Loucy (cell line): ENCODE measurements around the gene WFDC12.

Experiments
- EZH2phosphoT487 ChIP-seq: fragments of 200-600 bp; IDR thresholded peaks from 2 replicates; pipeline ENCODE4 v1.6.1; 2018; ENCODE audit warnings: antibody characterized with exemption, mild to moderate bottlenecking, moderate library complexity, borderline replicate concordance
- TF ChIP-seq, protein P1 (sequence below): fragments of 200-600 bp; sonication (generic); conservative IDR thresholded peaks from 2 replicates; pipeline ENCODE4 v1.5.1; 2014; ENCODE audit warnings: mild to moderate bottlenecking, antibody characterized with exemption, low read length

- TF ChIP-seq, protein P1, sequence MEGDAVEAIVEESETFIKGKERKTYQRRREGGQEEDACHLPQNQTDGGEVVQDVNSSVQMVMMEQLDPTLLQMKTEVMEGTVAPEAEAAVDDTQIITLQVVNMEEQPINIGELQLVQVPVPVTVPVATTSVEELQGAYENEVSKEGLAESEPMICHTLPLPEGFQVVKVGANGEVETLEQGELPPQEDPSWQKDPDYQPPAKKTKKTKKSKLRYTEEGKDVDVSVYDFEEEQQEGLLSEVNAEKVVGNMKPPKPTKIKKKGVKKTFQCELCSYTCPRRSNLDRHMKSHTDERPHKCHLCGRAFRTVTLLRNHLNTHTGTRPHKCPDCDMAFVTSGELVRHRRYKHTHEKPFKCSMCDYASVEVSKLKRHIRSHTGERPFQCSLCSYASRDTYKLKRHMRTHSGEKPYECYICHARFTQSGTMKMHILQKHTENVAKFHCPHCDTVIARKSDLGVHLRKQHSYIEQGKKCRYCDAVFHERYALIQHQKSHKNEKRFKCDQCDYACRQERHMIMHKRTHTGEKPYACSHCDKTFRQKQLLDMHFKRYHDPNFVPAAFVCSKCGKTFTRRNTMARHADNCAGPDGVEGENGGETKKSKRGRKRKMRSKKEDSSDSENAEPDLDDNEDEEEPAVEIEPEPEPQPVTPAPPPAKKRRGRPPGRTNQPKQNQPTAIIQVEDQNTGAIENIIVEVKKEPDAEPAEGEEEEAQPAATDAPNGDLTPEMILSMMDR, result no peak
- no peak for TF ChIP-seq EZH2phosphoT487
Observed at GRCh38 chr20:45087814-45088213, 36.5 kb downstream of the WFDC12 start.
